K562 (cell line): Measurements from ENCODE around the gene MICALL2. TPM values are rescaled to one million over a fixed set of nuclear protein-coding genes. Genes with fewer than 3 reads are reported as not detected.

Source experiments
- ATAC-seq: fragments of 200-7000 bp; cut with Tn5 transposase; 3 replicates; pipeline ENCODE4 v1.9.1; 2020; ENCODE audit warnings: moderate library complexity
- BruUV-seq: library from RNA; stranded (reverse); fragments of 400-500 nt; replicated peaks from 2 replicates; lab custom pipeline; 2021; lab: Mats Ljungman, UMichigan
- CTCF ChIA-PET: fragments of 300-600 bp; formaldehyde crosslinking; extraction: SDS; loops from one replicate; lab custom pipeline; 2021; ENCODE audit warnings: low intra/inter-chr PET ratio; lab: Yijun Ruan, JAX
- POLR2A ChIA-PET: fragments of 300-600, 350-650 bp; sonication (Branson Sonifier 250); formaldehyde crosslinking; extraction: SDS; loops from one replicate; lab custom pipeline; 2021; ENCODE audit warnings: antibody characterized with exemption, inconsistent platforms; lab: Yijun Ruan, JAX
- DNase-seq, 4 experiments: peaks; one replicate each; pipeline versions ENCODE4 v3.0.0 to v3.0.0-alpha.2; 2011 to 2018; ENCODE audit warnings: low spot score in 3 of 4, mixed read lengths in 3 of 4; ENCODE audit errors: extremely low read depth in 1 of 4
- FAIRE-seq: peaks from 2 replicates; lab custom pipeline; 2011; peaks lifted over from hg19 to GRCh38; lab: Jason Lieb, UNC
- H2AFZ ChIP-seq: 2 replicates; pipeline ENCODE4 v1.6.0; 2011; ENCODE audit warnings: low read depth, low read length, control low read depth, inconsistent platforms
- H3K27ac ChIP-seq: fragments of 200-600 bp; 3 replicates; pipeline ENCODE4 v1.8.0; 2011; ENCODE audit warnings: low read depth, mild to moderate bottlenecking, control low read depth, inconsistent platforms, low read length, moderate library complexity, mixed read lengths; ENCODE audit errors: extremely low read depth
- H3K27me3 ChIP-seq, 2 experiments: fragments of 300-600 bp in 1 of 2; 2 replicates in 1 of 2; 3 replicates in 1 of 2; pipeline versions ENCODE4 v1.6.0 to v1.8.0; 2011; ENCODE audit warnings: inconsistent platforms in 2 of 2, low read length in 2 of 2, mild to moderate bottlenecking in 1 of 2, mixed read lengths in 1 of 2, moderate library complexity in 1 of 2; ENCODE audit not compliant: control insufficient read depth in 2 of 2, insufficient read depth in 2 of 2
- H3K36me3 ChIP-seq: fragments of 300-600 bp; 3 replicates; pipeline ENCODE4 v1.8.0; 2011; ENCODE audit warnings: mild to moderate bottlenecking, low read length, inconsistent platforms; ENCODE audit not compliant: control insufficient read depth, insufficient read depth
- H3K4me1 ChIP-seq, 2 experiments: fragments of 200-600 bp in 1 of 2; replicated peaks in 1 of 2; 2 replicates in 1 of 2; 3 replicates in 1 of 2; pipeline versions ENCODE4 v1.5.1 to v1.8.0; 2011; ENCODE audit warnings: inconsistent platforms in 2 of 2, low read length in 2 of 2, mild to moderate bottlenecking in 1 of 2, mixed read lengths in 1 of 2, moderate library complexity in 1 of 2; ENCODE audit not compliant: control insufficient read depth in 2 of 2, insufficient read depth in 2 of 2
- H3K4me2 ChIP-seq: 2 replicates; pipeline ENCODE4 v1.6.1; 2011; ENCODE audit warnings: low read length, control low read depth, inconsistent platforms, mixed read lengths; ENCODE audit not compliant: insufficient read depth
- H3K4me3 ChIP-seq: fragments of 200-600 bp; sonication (generic), shearing (Covaris generic); 2 replicates; pipeline ENCODE4 v1.5.1; 2016; ENCODE audit warnings: control low read depth, inconsistent platforms
- H3K79me2 ChIP-seq: fragments of 200-600 bp; 3 replicates; pipeline ENCODE4 v1.8.0; 2011; ENCODE audit warnings: low read length, inconsistent platforms; ENCODE audit not compliant: control insufficient read depth, insufficient read depth
- H3K9ac ChIP-seq, 2 experiments: 2 replicates each; pipeline versions ENCODE4 v1.6.0 to v1.6.1; 2011; ENCODE audit warnings: low read depth in 2 of 2, low read length in 2 of 2, control low read depth in 1 of 2, inconsistent platforms in 1 of 2, mild to moderate bottlenecking in 1 of 2, mixed read lengths in 1 of 2; ENCODE audit not compliant: insufficient read depth in 1 of 2
- H3K9me1 ChIP-seq: one replicate; pipeline ENCODE4 v1.6.0; 2011; ENCODE audit warnings: inconsistent platforms, mild to moderate bottlenecking, low read length, moderate library complexity; ENCODE audit not compliant: control insufficient read depth, insufficient read depth
- H3K9me3 ChIP-seq: replicated peaks from 2 replicates; pipeline ENCODE4 v1.5.1; 2011; ENCODE audit warnings: low read depth, low read length, inconsistent platforms; ENCODE audit not compliant: control insufficient read depth, insufficient read depth
- H4K20me1 ChIP-seq: replicated peaks from 2 replicates; pipeline ENCODE4 v1.6.1; 2011; ENCODE audit warnings: low read length, inconsistent platforms, mixed read lengths; ENCODE audit not compliant: control insufficient read depth, insufficient read depth
- AFF4 ChIP-seq: sonication (generic); formaldehyde crosslinking; IDR thresholded peaks from 2 replicates; pipeline ENCODE4 v1.8.0; 2023; ENCODE audit warnings: mild to moderate bottlenecking, missing genetic modification reagents
- CBFB ChIP-seq: sonication (generic); formaldehyde crosslinking; IDR thresholded peaks from 2 replicates; pipeline ENCODE4 v1.4.0; 2020; ENCODE audit warnings: mild to moderate bottlenecking, missing genetic modification reagents
- FOXJ2 ChIP-seq: fragments of 200-800 bp; sonication (Bioruptor generic); IDR thresholded peaks from 2 replicates; pipeline ENCODE4 v1.6.1; 2016; ENCODE audit warnings: missing genetic modification characterization, missing compliant biosample characterization
- FOXK2 ChIP-seq, 2 experiments: fragments of 450-650 bp; IDR thresholded peaks in 1 of 2; conservative IDR thresholded peaks in 1 of 2; 2 replicates each; pipeline ENCODE4 v1.6.1; 2016; ENCODE audit warnings: low read depth in 2 of 2, mild to moderate bottlenecking in 1 of 2
- HMG20B ChIP-seq: fragments of 250-450 bp; sonication (Bioruptor Pico); IDR thresholded peaks from 2 replicates; pipeline ENCODE4 v1.5.0; 2021; ENCODE audit warnings: mild to moderate bottlenecking
- KLF16 ChIP-seq: IDR thresholded peaks from 2 replicates; pipeline ENCODE4 v1.6.1; 2016; ENCODE audit warnings: antibody characterized with exemption
- MAX ChIP-seq: sonication (generic); formaldehyde crosslinking; IDR thresholded peaks from 2 replicates; pipeline ENCODE4 v1.9.0; 2022; ENCODE audit warnings: mild to moderate bottlenecking, missing genetic modification reagents
- NR4A1 ChIP-seq, 2 experiments: fragments of 250-450 bp in 1 of 2; fragments of 450-650 bp in 1 of 2; sonication (Bioruptor Pico) in 1 of 2; IDR thresholded peaks; 2 replicates each; pipeline versions ENCODE4 v1.4.0 to v1.6.1; 2016 to 2020; ENCODE audit warnings: mild to moderate bottlenecking in 2 of 2, missing compliant biosample characterization in 1 of 2, missing genetic modification characterization in 1 of 2, moderate library complexity in 1 of 2
- PHF8 ChIP-seq: fragments of 200-600 bp; sonication (generic); IDR thresholded peaks from 2 replicates; pipeline ENCODE4 v1.6.1; 2012; ENCODE audit warnings: mixed run types, mild to moderate bottlenecking, inconsistent platforms, low read length, moderate library complexity, borderline replicate concordance
- SOX6 ChIP-seq: fragments of 450-650 bp; IDR thresholded peaks from 2 replicates; pipeline ENCODE4 v1.6.1; 2014; ENCODE audit warnings: mild to moderate bottlenecking
- SP2 ChIP-seq: IDR thresholded peaks from 2 replicates; pipeline ENCODE4 v1.6.1; 2011; ENCODE audit warnings: mild to moderate bottlenecking, low read depth, low read length, moderate library complexity; ENCODE audit not compliant: poor library complexity, severe bottlenecking; ENCODE audit errors: extremely low read depth
- ZBTB7A ChIP-seq: IDR thresholded peaks from 2 replicates; pipeline ENCODE4 v1.6.1; 2011; ENCODE audit warnings: low read depth, mild to moderate bottlenecking, low read length, moderate library complexity, borderline replicate concordance; ENCODE audit not compliant: control insufficient read depth
- ZNF239 ChIP-seq: fragments of 250-450 bp; sonication (Bioruptor Pico); IDR thresholded peaks from 2 replicates; pipeline ENCODE4 v1.4.0; 2020; ENCODE audit warnings: mild to moderate bottlenecking
- WGBS: fragments of 100-300 bp; shearing (Covaris generic); methylation state at CpG from one replicate; pipeline ENCODE4 v1.1.6; 2016; ENCODE audit warnings: low coverage, mixed read lengths; ENCODE audit not compliant: insufficient coverage; ENCODE audit errors: missing lambda C conversion rate; 5-methylcytosine and 5-hydroxymethylcytosine counted together
- in situ Hi-C: fragments of 300-500 bp; cut with MboI; formaldehyde crosslinking; loops from 4 replicates; pipeline ENCODE4 v1.15.0; 2018; ENCODE audit warnings: inconsistent platforms, mixed read lengths
- intact Hi-C: fragments of 100-400 bp; cut with micrococcal nuclease; formaldehyde crosslinking; loops from 2 replicates; pipeline ENCODE4 v1.14.2; 2022
- polyA plus RNA-seq, 8 experiments: library from polyadenylated mRNA; depleted of rRNA in 4 of 8; stranded (reverse) in 5 of 8; unstranded in 3 of 8; fragments of >200 nt; fragmentation: Nextera tagmentation in 2 of 8; fragmentation: Illumina TruSeq in 1 of 8; extraction: Ambion mirVana in 2 of 8; extraction: Trizol in 1 of 8; gene quantifications; 2 replicates each; pipeline versions ENCODE4 v1.2.1 to v1.2.3, GENCODE V29; 2011 to 2014; ENCODE audit warnings: inconsistent platforms in 1 of 8, missing spikeins in 1 of 8
- total RNA-seq, 7 experiments: library from RNA; depleted of rRNA in 6 of 7; stranded (reverse); fragments of >200 nt in 6 of 7; fragmentation: Illumina TruSeq in 2 of 7; extraction: Trizol in 2 of 7; gene quantifications; 2 replicates each; pipeline versions ENCODE4 v1.2.1 to v1.2.3, GENCODE V29; 2011 to 2021; ENCODE audit warnings: low replicate concordance in 1 of 7

MICALL2 gene
- total and polyA plus RNA-seq, 9 of the 15 experiments (the other 6 are each of a cell fraction or from before 2014, with no cell fraction given) = 1.8 to 103 (median 17.0) TPM

GRCh38 chr7:1460821-1461645 lies 1.8 kb upstream of the MICALL2 start (continued):
- TF ChIP-seq MAX (CRISPR knock-in tag) (peak; percentile 74), PHF8 (peak; percentile 48; the same call in 1 of the 2 replicates), CBFB (CRISPR knock-in tag) (0 out of 2 replicates have a peak, but pooled peaks have one; percentile 21), KLF16 (no peak)

GRCh38 chr7:1459920-1460820 lies 900 bp upstream of the MICALL2 start:
- Histone ChIP-seq H3K4me3 (peak overlapping the region; percentile 59), H3K9me3 (no peaks in the 10 kb centered on the region), H3K4me1 (peaks cover 41 to 85% of the 10 kb centered on the region in 2 experiments), H4K20me1 (no peaks in the 10 kb centered on the region; the same call in 1 of the 2 replicates), H3K27ac (peak overlapping the region; percentile 96), H3K27me3 (no peaks in the 10 kb centered on the region), H3K36me3 (peaks cover 5% of the 10 kb centered on the region; the same call in 1 of the 3 replicates), H3K79me2 (peaks cover 54% of the 10 kb centered on the region), H3K9ac (peak overlapping the region; percentile 81 to 96), H3K9me1 (no peaks in the 10 kb centered on the region), H3K4me2 (peak overlapping the region; percentile 95), H2AFZ (peak overlapping the region; percentile 66)
- ChIA-PET CTCF (no interaction called here), POLR2A (interaction anchor here (0.6 to 1.6 kb wide), 10 partner anchors 8 to 1103 kb away, joined by 3 to 12 read pairs (median 4); no protein-coding TSS in a partner anchor)
- ATAC-seq (no peak), DNase-seq (peak in 1 of 4 experiments; percentile 55), FAIRE-seq (no peak)
- in situ Hi-C loops = no loop called here
- TSS peak; percentile 90 for BruUV-seq
- under 1% methylated on average over 26 of the region's 30 CpGs for WGBS
- intact Hi-C loops = loop anchor here (5.0 kb wide), 1 partner anchor 43 kb away; no protein-coding TSS in a partner anchor
- TF ChIP-seq SOX6 (no peak), AFF4 (CRISPR knock-in tag) (no peak), ZNF239 (CRISPR knock-in tag) (no peak), SP2 (no peak), ZBTB7A (peak; percentile 93; the same call in 1 of the 2 replicates), FOXJ2 (no peak), NR4A1 (CRISPR knock-in tag; IDR thresholded peaks at IDR 0.05) (no peak), NR4A1 (tag; IDR thresholded peaks at IDR 0.05) (peak; percentile 28; the same call in 1 of the 2 replicates), HMG20B (no peak), FOXK2 (conservative IDR thresholded peaks at IDR 0.05 in 1 of 2, IDR thresholded peaks at IDR 0.05 in 1 of 2; ENCODE audit: low read depth in 2 of 2) (no peak)
